ENCODE results near the gene RING1. TPM values are rescaled to one million over a fixed set of nuclear protein-coding genes. Genes with fewer than 3 reads are reported as not detected.

Gene RING1
- total and polyA plus RNA-seq, 8 donors, result 37.4 to 70.6 (median 55.4) TPM

- DNase-seq (peak in 1 of 4 donors; percentile 35), ATAC-seq (no peak)
- peaks cover 11 to 31% of the 10 kb centered on the region in 2 donors for H3K4me1 ChIP-seq
- no peak for TF ChIP-seq CTCF (IDR thresholded peaks at IDR 0.05)
- H3K36me3 ChIP-seq, result peaks cover 0 to 5% of the 10 kb centered on the region in 2 donors
- intact Hi-C loops (cut with DNase I), result loop anchor here in 1 of 2 donors (10.0 kb wide), 2 partner anchors 85 to 135 kb away; no protein-coding TSS in a partner anchor
- H3K4me3 ChIP-seq, result peak overlapping the region; percentile 43 to 50
- H3K9me3 ChIP-seq, result no peaks in the 10 kb centered on the region
- no peaks in the 10 kb centered on the region for H3K27me3 ChIP-seq
- H3K27ac ChIP-seq, result peak overlapping the region; percentile 91 to 92
These were observed 41.7 kb downstream of the RING1 start for GRCh38 chr6:33249732-33250630.

GRCh38 chr6:33250731-33251130, 42.4 kb downstream of the RING1 start:
- DNase-seq (no peak), ATAC-seq (no peak)
- Histone ChIP-seq H3K27me3 (no peaks in the 10 kb centered on the region), H3K9me3 (no peaks in the 10 kb centered on the region), H3K4me3 (no peak overlapping the region), H3K27ac (no peak overlapping the region), H3K36me3 (peaks cover 0 to 5% of the 10 kb centered on the region in 2 donors), H3K4me1 (peaks cover 11 to 31% of the 10 kb centered on the region in 2 donors)
- intact Hi-C loops (cut with DNase I), result no loop called here
- no peak for TF ChIP-seq CTCF (IDR thresholded peaks at IDR 0.05)

GRCh38 chr6:33251395-33252012, 43.2 kb downstream of the RING1 start:
- intact Hi-C loops (cut with DNase I), result no loop called here
- no peak for DNase-seq

GRCh38 chr6:33252759-33253158, 44.5 kb downstream of the RING1 start:
- no peak overlapping the region for H3K27ac ChIP-seq
- peaks cover 11 to 31% of the 10 kb centered on the region in 2 donors for H3K4me1 ChIP-seq
- no peak overlapping the region for H3K4me3 ChIP-seq
- H3K9me3 ChIP-seq, result no peaks in the 10 kb centered on the region
- H3K27me3 ChIP-seq, result no peaks in the 10 kb centered on the region
- H3K36me3 ChIP-seq, result peaks cover 0 to 14% of the 10 kb centered on the region in 2 donors
- ATAC-seq (no peak), DNase-seq (no peak)
- TF ChIP-seq CTCF (IDR thresholded peaks at IDR 0.05), result no peak
- intact Hi-C loops (cut with DNase I), result no loop called here

More at GRCh38 chr6:33251395-33252012, 43.2 kb downstream of the RING1 start:
- Histone ChIP-seq H3K9me3 (no peaks in the 10 kb centered on the region), H3K27me3 (no peaks in the 10 kb centered on the region), H3K27ac (no peak overlapping the region), H3K4me3 (no peak overlapping the region), H3K4me1 (peaks cover 11 to 31% of the 10 kb centered on the region in 2 donors), H3K36me3 (peaks cover 0 to 5% of the 10 kb centered on the region in 2 donors)
- no peak for TF ChIP-seq CTCF (IDR thresholded peaks at IDR 0.05)
- no peak for ATAC-seq

- Histone ChIP-seq H3K9me3 (no peaks in the 10 kb centered on the region), H3K27ac (no peak overlapping the region), H3K4me1 (peaks cover 8 to 18% of the 10 kb centered on the region in 2 donors), H3K4me3 (no peak overlapping the region), H3K27me3 (no peaks in the 10 kb centered on the region), H3K36me3 (peaks cover 0 to 26% of the 10 kb centered on the region in 2 donors)
- ATAC-seq, result no peak
- no peak for TF ChIP-seq CTCF (IDR thresholded peaks at IDR 0.05)
- DNase-seq, result no peak
- intact Hi-C loops (cut with DNase I), result no loop called here
These were observed 46.3 kb downstream of the RING1 start for GRCh38 chr6:33254591-33254990.

Measured in left lung (tissue), 10 donors.